ENCODE results near the gene AHRR. TPM values are rescaled to one million over a fixed set of nuclear protein-coding genes. Genes with fewer than 3 reads are reported as not detected.

AHRR gene
- total and polyA plus RNA-seq, 2 donors from 2014 or later: 0.71 to 1.7 TPM

GRCh38 chr5:311963-312362 lies 9.6 kb upstream of the AHRR start:
- no peak for FAIRE-seq
- H3K27me3 ChIP-seq (ENCODE audit: control insufficient read depth, insufficient read depth, low read length): no peaks in the 10 kb centered on the region
- peaks cover 3 to 25% (median 13%) of the 10 kb centered on the region in 3 donors for H3K36me3 ChIP-seq (ENCODE audit: control insufficient read depth in 2 of 3, insufficient read depth in 3 of 3, low read length in 3 of 3)
- no peak for TF ChIP-seq CTCF (IDR thresholded peaks at IDR 0.05; ENCODE audit: borderline replicate concordance, extremely low read depth, insufficient read depth)
- intact Hi-C loops (cut with DNase I): no loop called here
- peak in 2 of 5 donors; percentile 26 to 55 for DNase-seq
- H3K9me3 ChIP-seq (ENCODE audit: control insufficient read depth in 2 of 3, insufficient read depth in 1 of 3, low read length in 3 of 3): no peaks in the 10 kb centered on the region
- H3K4me1 ChIP-seq (ENCODE audit: control insufficient read depth in 2 of 3, insufficient read depth in 2 of 3, low read depth in 1 of 3, low read length in 3 of 3): peaks cover 0 to 14% (median 0%) of the 10 kb centered on the region in 3 donors
- no peak overlapping the region for H3K27ac ChIP-seq (ENCODE audit: low read depth in 2 of 2, low read length in 2 of 2)
- H3K4me3 ChIP-seq (ENCODE audit: low read length in 3 of 3): no peak overlapping the region
- H3K9ac ChIP-seq (ENCODE audit: low read length in 3 of 3): no peak overlapping the region

DNA sequence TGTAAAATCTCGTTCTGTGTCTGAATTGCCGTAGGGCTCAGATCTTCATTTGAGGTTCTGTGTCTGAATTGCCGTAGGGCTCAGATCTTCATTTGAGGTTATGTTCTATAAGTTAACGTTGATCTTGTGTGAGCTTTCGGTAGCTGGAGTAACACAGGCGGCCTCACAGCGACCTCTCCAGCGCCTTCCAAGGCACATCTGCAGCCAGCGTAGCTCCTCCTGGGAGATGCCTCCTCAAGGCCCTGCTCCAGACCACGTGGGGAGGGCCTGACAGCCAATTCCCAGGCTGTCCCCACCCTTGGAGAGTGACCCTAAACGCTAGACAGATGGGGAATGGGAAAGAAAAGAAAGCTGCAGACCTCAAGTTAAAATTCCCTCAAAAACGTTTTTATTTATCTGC lies 8.7 kb upstream of the AHRR start:
- no peak for FAIRE-seq
- DNase-seq: no peak
- H3K9me3 ChIP-seq (ENCODE audit: control insufficient read depth in 2 of 3, insufficient read depth in 1 of 3, low read length in 3 of 3): no peaks in the 10 kb centered on the region
- no peak overlapping the region for H3K4me3 ChIP-seq (ENCODE audit: low read length in 3 of 3)
- H3K4me1 ChIP-seq (ENCODE audit: control insufficient read depth in 2 of 3, insufficient read depth in 2 of 3, low read depth in 1 of 3, low read length in 3 of 3): peaks cover 0 to 11% (median 0%) of the 10 kb centered on the region in 3 donors
- H3K9ac ChIP-seq (ENCODE audit: low read length in 3 of 3): no peak overlapping the region
- no peaks in the 10 kb centered on the region for H3K27me3 ChIP-seq (ENCODE audit: control insufficient read depth, insufficient read depth, low read length)
- no peak overlapping the region for H3K27ac ChIP-seq (ENCODE audit: low read depth in 2 of 2, low read length in 2 of 2)
- intact Hi-C loops (cut with DNase I): no loop called here
- TF ChIP-seq CTCF (IDR thresholded peaks at IDR 0.05; ENCODE audit: borderline replicate concordance, extremely low read depth, insufficient read depth): no peak
- H3K36me3 ChIP-seq (ENCODE audit: control insufficient read depth in 2 of 3, insufficient read depth in 3 of 3, low read length in 3 of 3): peaks cover 3 to 25% (median 13%) of the 10 kb centered on the region in 3 donors

- H3K9me3 ChIP-seq (ENCODE audit: control insufficient read depth in 2 of 3, insufficient read depth in 1 of 3, low read length in 3 of 3): no peaks in the 10 kb centered on the region
- H3K9ac ChIP-seq (ENCODE audit: low read length in 3 of 3): no peak overlapping the region
- intact Hi-C loops (cut with DNase I): no loop called here
- no peak overlapping the region for H3K4me3 ChIP-seq (ENCODE audit: low read length in 3 of 3)
- no peak for TF ChIP-seq CTCF (IDR thresholded peaks at IDR 0.05; ENCODE audit: borderline replicate concordance, extremely low read depth, insufficient read depth)
- no peak overlapping the region for H3K27ac ChIP-seq (ENCODE audit: low read depth in 2 of 2, low read length in 2 of 2)
- FAIRE-seq (no peak), DNase-seq (no peak)
- peaks cover 3 to 25% (median 13%) of the 10 kb centered on the region in 3 donors for H3K36me3 ChIP-seq (ENCODE audit: control insufficient read depth in 2 of 3, insufficient read depth in 3 of 3, low read length in 3 of 3)
- no peaks in the 10 kb centered on the region for H3K27me3 ChIP-seq (ENCODE audit: control insufficient read depth, insufficient read depth, low read length)
- H3K4me1 ChIP-seq (ENCODE audit: control insufficient read depth in 2 of 3, insufficient read depth in 2 of 3, low read depth in 1 of 3, low read length in 3 of 3): peaks cover 0 to 8% (median 0%) of the 10 kb centered on the region in 3 donors
Measured at GRCh38 chr5:313265-313664, 8.2 kb upstream of the AHRR start.

DNA sequence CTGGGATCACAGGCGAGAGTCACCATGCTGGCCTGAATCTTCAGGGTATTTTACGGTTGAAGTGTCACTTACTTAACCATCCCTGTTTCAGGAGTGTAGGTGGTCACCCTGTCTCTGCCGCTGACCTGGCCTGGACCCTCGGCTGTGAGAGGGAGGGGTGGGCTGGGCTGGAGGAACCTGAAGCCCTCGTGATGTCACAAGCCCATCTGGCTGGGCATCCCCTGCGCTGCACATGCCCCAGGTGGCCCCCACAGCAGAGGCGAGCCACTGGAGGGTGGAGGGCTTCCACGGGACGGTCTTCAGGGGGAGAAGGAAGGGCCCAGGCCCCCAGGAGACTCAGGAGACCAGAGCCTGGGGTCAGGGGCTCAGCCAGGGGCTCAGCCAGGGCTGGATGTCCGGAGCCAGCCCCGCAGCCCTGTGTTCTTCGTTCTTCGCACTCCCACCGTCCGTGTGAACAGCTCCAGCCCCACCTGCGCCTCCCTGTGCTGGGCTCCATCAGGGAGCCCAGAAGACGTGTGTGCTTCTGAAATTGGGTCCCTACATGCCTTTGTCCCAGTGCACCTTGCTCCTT lies 7.6 kb upstream of the AHRR start:
- TF ChIP-seq CTCF (IDR thresholded peaks at IDR 0.05; ENCODE audit: borderline replicate concordance, extremely low read depth, insufficient read depth): no peak
- DNase-seq (peak in 1 of 5 donors; percentile 48), FAIRE-seq (no peak)
- H3K9ac ChIP-seq (ENCODE audit: low read length in 3 of 3): no peak overlapping the region
- no peak overlapping the region for H3K4me3 ChIP-seq (ENCODE audit: low read length in 3 of 3)
- no peaks in the 10 kb centered on the region for H3K27me3 ChIP-seq (ENCODE audit: control insufficient read depth, insufficient read depth, low read length)
- peaks cover 0 to 5% (median 0%) of the 10 kb centered on the region in 3 donors for H3K4me1 ChIP-seq (ENCODE audit: control insufficient read depth in 2 of 3, insufficient read depth in 2 of 3, low read depth in 1 of 3, low read length in 3 of 3)
- intact Hi-C loops (cut with DNase I): no loop called here
- peaks cover 3 to 25% (median 13%) of the 10 kb centered on the region in 3 donors for H3K36me3 ChIP-seq (ENCODE audit: control insufficient read depth in 2 of 3, insufficient read depth in 3 of 3, low read length in 3 of 3)
- H3K27ac ChIP-seq (ENCODE audit: low read depth in 2 of 2, low read length in 2 of 2): no peak overlapping the region
- H3K9me3 ChIP-seq (ENCODE audit: control insufficient read depth in 2 of 3, insufficient read depth in 1 of 3, low read length in 3 of 3): no peaks in the 10 kb centered on the region
